ENCODE data around the gene TOMM5. TPM values are rescaled to one million over a fixed set of nuclear protein-coding genes. Genes with fewer than 3 reads are reported as not detected.

Gene TOMM5
- total and polyA plus RNA-seq, 2 of the 4 experiments (the other 2 are of a cell fraction) = 159 to 206 TPM

- Histone ChIP-seq H4K20me1 (ENCODE audit: insufficient read depth, low read length) (no peaks in the 10 kb centered on the region; the same call in 1 of the 2 replicates), H3K4me1 (ENCODE audit: control insufficient read depth, insufficient read depth, low read length) (no peaks in the 10 kb centered on the region), H3K56ac (ENCODE audit: extremely low read depth, insufficient read depth, low read length) (no peak overlapping the region), H3K27ac (ENCODE audit: insufficient read depth, low read length) (no peak overlapping the region), H3K14ac (replicated peaks; ENCODE audit: low read depth, low read length) (no peak overlapping the region), H2AK5ac (ENCODE audit: low read depth, low read length) (no peak overlapping the region), H4K8ac (ENCODE audit: low read depth in 2 of 2, low read length in 2 of 2) (no peak overlapping the region), H2AK9ac (replicated peaks; ENCODE audit: low read depth, low read length, poor library complexity) (no peak overlapping the region), H3K23ac (ENCODE audit: low read depth, low read length) (no peak overlapping the region), H4K91ac (ENCODE audit: insufficient read depth, low read depth, low read length) (no peak overlapping the region), H3K9me3 (ENCODE audit: control insufficient read depth, insufficient read depth, low read length) (no peaks in the 10 kb centered on the region), H4K5ac (ENCODE audit: low read depth, low read length) (no peak overlapping the region), H2BK120ac (ENCODE audit: low read depth, low read length) (no peak overlapping the region), H2AFZ (replicated peaks; ENCODE audit: low read length, poor library complexity) (no peak overlapping the region), H2BK15ac (ENCODE audit: low read depth, low read length) (no peak overlapping the region), H3K18ac (ENCODE audit: low read depth, low read length) (no peak overlapping the region), H2BK5ac (ENCODE audit: low read depth, low read length, poor library complexity, severe bottlenecking) (no peak overlapping the region), H3K79me1 (ENCODE audit: low read depth in 1 of 2, low read length in 2 of 2) (peaks cover 6 to 35% of the 10 kb centered on the region in 2 experiments), H3K9me1 (ENCODE audit: insufficient read depth, low read length) (peaks cover 3% of the 10 kb centered on the region; the same call in 1 of the 2 replicates), H3K36me3 (ENCODE audit: control insufficient read depth, insufficient read depth, low read length) (0 out of 2 replicates have a peak, but pooled peaks cover 1% of the 10 kb centered on the region), H3K9ac (ENCODE audit: low read depth, low read length) (no peak overlapping the region), H3K4ac (ENCODE audit: low read depth, low read length) (no peak overlapping the region), H3K4me3 (ENCODE audit: insufficient read depth, low read depth, low read length) (no peak overlapping the region), H3K4me2 (ENCODE audit: low read depth, low read length) (no peak overlapping the region), H3K27me3 (ENCODE audit: control insufficient read depth, insufficient read depth, low read length) (no peaks in the 10 kb centered on the region), H2BK20ac (ENCODE audit: low read depth, low read length) (no peak overlapping the region)
- ChIA-PET CTCF (no interaction called here), POLR2A (ENCODE audit: unreplicated experiment) (no interaction called here)
- in situ Hi-C loops (cut with MboI; ENCODE audit: low sequenced_read_pairs) (no loop called here), dilution Hi-C loops (cut with HindIII; ENCODE audit: low sequenced_read_pairs, unreplicated experiment) (no loop called here), intact Hi-C loops (cut with micrococcal nuclease) (no loop called here)
- no TSS peak for BruUV-seq (replicated peaks)
- ATAC-seq (ENCODE audit: low read depth) = no peak
- TF ChIP-seq RFX5 (IDR thresholded peaks at IDR 0.05; ENCODE audit: low read depth, low read length) (no peak), MAZ (IDR thresholded peaks at IDR 0.05; ENCODE audit: borderline replicate concordance, low read depth, low read length) (no peak), CEBPB (IDR thresholded peaks at IDR 0.05; ENCODE audit: low read depth, low read length) (no peak), SMC3 (IDR thresholded peaks at IDR 0.05; ENCODE audit: low read depth, low read length) (no peak), MXI1 (IDR thresholded peaks at IDR 0.05; ENCODE audit: borderline replicate concordance, low read depth, low read length) (no peak), BHLHE40 (IDR thresholded peaks at IDR 0.05; ENCODE audit: low read depth, low read length) (no peak), NFE2L2 (IDR thresholded peaks at IDR 0.05; ENCODE audit: low read depth, low read length) (no peak), USF2 (IDR thresholded peaks at IDR 0.05; ENCODE audit: low read depth, low read length) (no peak), CHD1 (IDR thresholded peaks at IDR 0.05; ENCODE audit: low read depth, low read length) (no peak), POLR2A (IDR thresholded peaks at IDR 0.05; ENCODE audit: low read depth, low read length) (no peak), CTCF (conservative IDR thresholded peaks at IDR 0.05; ENCODE audit: low read depth, low read length) (no peak), FOS (IDR thresholded peaks at IDR 0.05; ENCODE audit: low read depth, low read length) (no peak), MAFK (IDR thresholded peaks at IDR 0.05; ENCODE audit: low read depth, low read length) (no peak), ELK1 (IDR thresholded peaks at IDR 0.05; ENCODE audit: borderline replicate concordance, low read depth, low read length) (no peak), RCOR1 (IDR thresholded peaks at IDR 0.05; ENCODE audit: insufficient replicate concordance, low read length) (no peak), RAD21 (IDR thresholded peaks at IDR 0.05; ENCODE audit: low read length) (no peak)
- WGBS, 2 experiments (ENCODE audit: extremely low coverage in 2 of 2, insufficient read length in 1 of 2) = no CpG with 5 or more reads among the region's 3 CpGs
- DNase-seq = no peak
These were observed 25.7 kb downstream of the TOMM5 start for GRCh38 chr9:37566716-37567115.
